RCC 7860 (cell line): ENCODE data around the gene RESP18.
"Not testable (repeated sequence)": the region's sequence is repeated elsewhere in the genome, so short reads cannot be mapped to it uniquely, and the experiment has no call there.

Source experiments
- DNase-seq: peaks from one replicate; pipeline ENCODE4 v3.0.0-alpha.2; 2015; ENCODE audit warnings: low spot score
- FAIRE-seq: peaks from 2 replicates; lab custom pipeline; 2012; peaks lifted over from hg19 to GRCh38; lab: Jason Lieb, UNC

RESP18 gene

DNA sequence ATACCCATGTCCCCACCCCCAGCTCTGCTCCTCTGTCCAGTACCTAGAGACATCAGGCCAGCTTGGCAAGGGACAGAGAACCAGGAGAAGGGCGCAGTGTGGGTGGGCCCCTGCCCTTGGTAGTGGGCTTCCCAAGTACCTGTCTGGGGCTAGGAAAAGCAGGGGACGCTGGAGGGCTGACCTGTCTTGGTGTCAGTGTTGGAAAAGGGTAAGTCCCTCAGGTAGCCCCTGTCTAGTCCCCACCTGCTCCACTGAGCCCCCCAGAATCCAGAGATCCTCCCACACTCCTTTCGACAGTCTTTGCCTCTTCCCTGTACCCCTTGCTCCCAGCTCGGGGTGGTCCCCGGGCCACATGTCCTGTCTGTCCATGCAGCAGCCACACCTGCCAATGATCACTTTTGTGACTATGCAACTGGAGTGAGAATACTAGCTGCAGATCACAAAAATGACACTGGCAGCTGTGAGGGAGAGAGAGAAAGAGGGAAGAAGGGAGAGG lies 38.8 kb downstream of the RESP18 start:
- FAIRE-seq = no peak
- no peak for DNase-seq

- FAIRE-seq = no peak
- no peak for DNase-seq
Measured at GRCh38 chr2:219292616-219293015, 39.9 kb downstream of the RESP18 start.

GRCh38 chr2:219291910-219292490 lies 40.5 kb downstream of the RESP18 start:
- DNase-seq (no peak), FAIRE-seq (no peak)

- FAIRE-seq (no peak), DNase-seq (no peak)
Measured at GRCh38 chr2:219291394-219291793, 41.1 kb downstream of the RESP18 start.

DNA sequence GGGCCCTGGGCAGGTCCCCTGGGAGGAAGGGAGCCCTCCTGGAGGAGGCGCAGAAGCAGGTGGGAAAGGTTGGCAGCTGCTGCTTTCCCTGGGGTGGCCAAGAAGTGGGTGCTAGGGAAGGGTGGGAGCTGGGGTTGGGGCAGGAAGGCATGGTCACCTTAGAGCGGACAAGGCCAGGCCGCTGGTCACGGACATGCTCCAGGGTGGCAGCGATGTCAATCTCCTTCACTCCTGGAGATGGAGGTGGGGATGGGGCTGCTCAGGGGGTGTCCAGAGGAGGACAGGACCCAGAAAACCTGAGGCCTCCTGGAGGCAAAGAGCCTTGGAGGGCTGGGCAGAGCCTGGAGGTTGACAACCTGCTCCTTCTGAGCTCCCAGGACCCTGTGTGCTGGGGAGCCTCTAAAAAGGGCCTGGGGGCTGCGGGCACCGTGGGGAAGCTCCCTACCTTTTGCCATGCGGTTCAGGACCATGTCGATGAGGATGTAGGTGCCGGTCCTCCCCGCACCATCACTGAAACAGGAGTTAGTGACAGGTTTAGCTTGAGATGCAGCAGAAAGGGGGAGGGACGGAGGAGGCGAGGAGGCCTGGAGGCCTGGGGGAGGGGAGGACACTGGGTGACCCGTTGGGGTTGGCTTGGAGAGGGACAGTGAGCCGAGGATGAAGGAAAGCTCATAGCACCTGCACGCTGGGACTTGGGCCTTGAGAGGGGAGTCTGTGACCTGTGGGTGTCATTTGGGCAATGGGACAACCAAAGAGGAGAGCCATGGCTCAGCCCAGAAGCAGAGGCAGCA lies 42.0 kb downstream of the RESP18 start:
- FAIRE-seq (no peak), DNase-seq (no peak)

GRCh38 chr2:219289537-219290361 lies 42.8 kb downstream of the RESP18 start:
- FAIRE-seq (no peak), DNase-seq (peak; percentile 10)

DNA sequence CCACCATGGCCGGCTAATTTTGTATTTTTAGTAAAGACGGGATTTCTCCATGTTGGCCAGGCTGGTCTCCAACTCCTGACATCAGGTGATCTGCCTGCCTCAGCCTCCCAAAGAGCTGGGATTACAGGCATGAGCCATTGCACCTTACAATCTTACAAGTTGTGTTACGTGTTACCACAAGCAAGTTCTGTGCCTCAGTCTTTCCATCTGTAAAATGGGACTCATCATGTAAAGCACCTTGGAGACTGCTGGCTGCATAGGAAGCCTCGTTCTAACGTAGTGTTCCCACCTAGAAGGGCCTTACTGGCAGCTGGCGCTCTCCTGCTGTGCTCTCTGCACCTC lies 43.4 kb downstream of the RESP18 start:
- no peak for DNase-seq
- no peak for FAIRE-seq

GRCh38 chr2:219287580-219288265 lies 44.8 kb downstream of the RESP18 start:
- DNase-seq (no peak), FAIRE-seq (no peak)

- not testable (repeated sequence) for FAIRE-seq, DNase-seq
Measured at GRCh38 chr2:219287116-219287440, 45.5 kb downstream of the RESP18 start.

GRCh38 chr2:219286436-219287115 lies 46.0 kb downstream of the RESP18 start:
- DNase-seq (no peak), FAIRE-seq (no peak)

DNA sequence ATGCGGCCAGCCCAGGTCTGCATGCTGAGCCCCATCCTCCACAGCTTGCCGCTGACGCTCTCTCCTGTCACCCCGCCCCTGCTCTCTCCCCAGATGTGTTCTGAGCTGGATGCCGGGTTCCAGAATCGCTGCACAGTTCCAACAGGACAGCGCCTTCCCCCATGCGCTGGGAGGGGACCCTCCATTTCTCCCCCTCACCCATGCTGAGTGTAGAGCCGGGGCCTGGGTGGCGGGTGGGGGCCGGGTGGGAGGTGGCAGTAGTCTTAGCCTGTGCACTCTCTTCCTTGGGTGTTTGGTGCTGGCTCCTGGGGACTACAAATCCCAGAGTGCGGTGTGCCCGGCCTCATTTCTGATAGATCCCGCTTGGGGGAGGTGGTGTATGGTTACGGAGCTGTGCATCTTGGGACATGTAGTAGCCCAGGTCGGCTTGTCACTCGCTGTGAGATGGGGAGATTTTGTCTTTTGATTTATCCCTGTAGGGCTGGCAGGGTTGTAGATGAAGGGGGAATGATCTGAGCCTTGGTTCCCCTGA lies 46.6 kb downstream of the RESP18 start:
- DNase-seq = no peak

DNA sequence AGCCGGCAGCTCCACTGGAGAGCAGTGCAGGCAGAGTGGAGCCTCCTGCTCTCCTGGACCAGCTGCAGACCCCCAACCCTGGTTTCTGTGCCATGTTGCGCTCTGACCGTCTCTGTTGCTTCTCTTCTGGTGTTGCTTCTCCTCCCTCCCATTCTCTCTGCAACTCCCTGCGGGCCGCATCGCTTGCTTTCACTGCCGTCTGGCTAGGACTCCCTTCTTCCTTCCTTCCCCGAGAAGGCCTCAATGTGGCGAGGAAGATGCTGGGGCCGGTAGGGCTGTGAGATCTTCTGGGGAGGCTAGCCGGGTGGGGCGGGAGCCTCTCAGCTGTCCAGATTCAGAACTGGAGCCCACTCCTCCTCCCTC lies 47.2 kb downstream of the RESP18 start:
- no peak for FAIRE-seq
- no peak for DNase-seq

More for the DNA sequence above, 46.6 kb downstream of the RESP18 start:
- FAIRE-seq = no peak

- DNase-seq (no peak), FAIRE-seq (no peak)
Measured at GRCh38 chr2:219284501-219285372, 47.8 kb downstream of the RESP18 start.

DNA sequence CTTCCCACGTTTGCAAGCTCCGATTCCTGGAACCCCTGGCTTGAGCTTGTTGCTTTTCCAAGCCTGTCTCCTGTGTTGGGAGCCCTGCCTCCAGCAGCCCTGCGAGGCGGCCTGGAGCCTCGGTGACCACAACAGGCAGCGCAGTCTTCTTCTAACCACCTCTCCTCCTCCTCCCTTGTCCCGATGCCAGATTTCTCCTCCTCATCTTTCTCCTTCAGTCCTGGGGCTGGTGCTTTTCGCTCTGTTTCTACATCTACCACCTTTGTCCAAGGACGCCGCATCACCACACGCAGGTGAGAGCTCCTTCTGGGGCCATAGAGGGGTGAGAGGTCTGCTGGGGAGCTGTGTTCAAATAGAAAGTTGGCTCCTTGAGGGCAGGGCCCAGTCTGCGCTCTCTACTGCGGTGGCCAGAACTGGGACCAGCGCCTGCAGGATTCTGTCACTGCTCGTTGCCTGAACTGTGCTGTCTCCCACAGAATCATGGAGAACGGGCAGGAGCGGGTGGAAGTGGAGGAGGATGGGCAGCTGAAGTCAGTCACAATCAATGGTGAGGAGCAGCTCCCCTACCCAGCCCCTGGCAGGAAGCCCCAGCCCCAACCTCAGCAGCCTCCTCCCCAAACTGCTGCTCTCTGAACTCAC lies 49.5 kb downstream of the RESP18 start:
- no peak for FAIRE-seq
- DNase-seq = no peak

DNA sequence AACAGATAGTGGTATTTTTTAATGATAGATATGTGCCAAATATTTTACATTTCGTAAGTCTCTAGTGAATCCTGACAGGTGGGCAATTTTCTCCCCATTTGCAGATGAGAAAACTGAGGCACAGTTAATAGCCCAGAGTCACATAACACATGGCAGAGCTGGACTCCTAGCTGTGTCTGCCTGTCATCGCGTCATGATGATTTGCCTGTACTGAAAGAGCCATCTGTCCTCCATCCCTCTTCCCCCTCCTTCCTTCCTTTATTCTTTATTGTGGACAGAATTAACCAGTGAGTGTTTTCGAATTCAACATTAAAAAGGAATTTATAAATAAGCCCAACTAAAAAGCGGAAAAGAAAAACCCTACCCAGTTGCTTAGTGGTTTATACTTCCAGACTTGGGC lies 50.2 kb downstream of the RESP18 start:
- DNase-seq = no peak
- FAIRE-seq = no peak

GRCh38 chr2:219281588-219281987 lies 51.0 kb downstream of the RESP18 start:
- DNase-seq = no peak
- FAIRE-seq = no peak

GRCh38 chr2:219280651-219281050 lies 51.9 kb downstream of the RESP18 start:
- FAIRE-seq (no peak), DNase-seq (no peak)

DNA sequence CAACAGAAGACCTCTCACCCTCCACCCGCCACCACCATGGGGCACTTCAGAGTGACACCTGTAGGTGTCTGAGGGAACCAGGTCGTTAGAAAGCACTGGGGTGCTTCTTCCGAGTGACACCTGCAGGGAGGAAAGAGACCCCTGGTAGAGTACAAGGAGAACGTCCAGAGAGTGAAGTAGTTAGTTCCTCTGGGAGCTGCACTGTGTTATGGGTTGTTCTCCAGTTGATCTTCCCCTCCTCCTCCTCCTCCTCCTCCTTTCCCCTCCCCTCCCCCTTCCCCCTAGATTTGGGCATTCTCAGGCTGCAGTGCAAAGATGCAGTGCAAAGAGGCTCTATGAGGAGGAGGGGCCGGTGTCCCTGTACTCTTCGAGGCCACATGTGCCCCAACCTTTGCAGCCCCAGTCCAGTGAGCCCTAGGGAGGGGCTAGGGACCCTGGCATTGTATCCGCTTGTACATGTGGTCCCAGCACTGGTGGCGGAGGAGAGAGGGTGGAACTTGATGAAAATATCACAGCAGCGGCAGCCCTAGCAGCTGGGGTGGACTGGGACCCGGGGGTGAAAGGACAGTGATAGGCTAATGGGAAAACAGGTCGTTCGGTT lies 52.5 kb downstream of the RESP18 start:
- DNase-seq (no peak), FAIRE-seq (no peak)
